Measurements from ENCODE around the gene CDK12.

Gene CDK12

DNA sequence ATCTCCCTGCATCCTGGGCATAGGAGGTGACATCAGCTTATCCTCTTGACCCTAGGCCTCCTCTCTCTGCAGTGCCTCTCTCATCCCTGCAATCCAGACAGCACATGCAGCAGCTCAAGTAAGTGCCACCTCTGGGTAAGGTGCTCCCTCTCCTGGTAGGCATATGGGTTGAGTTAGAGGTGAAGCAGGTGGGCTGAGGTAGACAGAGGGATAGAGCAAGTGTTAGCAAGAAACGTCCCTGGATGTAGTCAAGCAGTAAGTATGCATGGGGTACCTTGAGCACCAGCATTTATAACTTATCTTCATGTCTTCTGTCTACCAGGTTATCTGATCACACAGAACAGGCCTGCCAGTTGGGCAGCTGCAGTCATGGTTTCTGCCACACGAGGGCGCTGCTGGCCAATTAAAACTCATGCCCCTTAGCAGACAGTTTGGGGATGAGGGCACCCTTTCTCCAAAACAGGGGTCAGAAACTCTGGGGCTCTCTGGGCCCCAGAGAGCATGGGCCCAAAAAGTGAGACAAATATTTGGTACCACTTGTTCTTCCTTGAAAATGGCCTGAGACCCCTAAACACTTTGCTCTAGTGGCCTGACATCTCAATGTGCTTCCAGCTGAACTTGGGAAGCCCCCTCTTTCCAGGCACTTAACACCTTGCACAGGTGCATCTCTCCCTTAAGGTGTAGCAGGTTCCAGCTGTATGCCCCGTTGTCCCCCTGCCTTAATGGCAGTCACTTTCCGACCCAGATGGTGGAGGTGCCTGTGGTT lies 86.6 kb downstream of the CDK12 start:
- peak; percentile 52 for DNase-seq (ENCODE audit: low spot score)
- Mint-ChIP-seq H3K9me3 (no peaks in the 10 kb centered on the region), H3K4me3 (no peak overlapping the region), H3K36me3 (ENCODE audit: low read depth) (peaks cover 29% of the 10 kb centered on the region), H3K27ac (no peak overlapping the region), H3K4me1 (ENCODE audit: low read depth) (no peaks in the 10 kb centered on the region), H3K27me3 (ENCODE audit: low read depth) (no peaks in the 10 kb centered on the region)

GRCh38 chr17:39548494-39549225 lies 87.4 kb downstream of the CDK12 start:
- Mint-ChIP-seq H3K9me3 (no peaks in the 10 kb centered on the region), H3K4me1 (ENCODE audit: low read depth) (peaks cover 3% of the 10 kb centered on the region), H3K27me3 (ENCODE audit: low read depth) (no peaks in the 10 kb centered on the region), H3K27ac (no peak overlapping the region), H3K36me3 (ENCODE audit: low read depth) (peaks cover 36% of the 10 kb centered on the region), H3K4me3 (no peak overlapping the region)
- DNase-seq (ENCODE audit: low spot score) = no peak

DNA sequence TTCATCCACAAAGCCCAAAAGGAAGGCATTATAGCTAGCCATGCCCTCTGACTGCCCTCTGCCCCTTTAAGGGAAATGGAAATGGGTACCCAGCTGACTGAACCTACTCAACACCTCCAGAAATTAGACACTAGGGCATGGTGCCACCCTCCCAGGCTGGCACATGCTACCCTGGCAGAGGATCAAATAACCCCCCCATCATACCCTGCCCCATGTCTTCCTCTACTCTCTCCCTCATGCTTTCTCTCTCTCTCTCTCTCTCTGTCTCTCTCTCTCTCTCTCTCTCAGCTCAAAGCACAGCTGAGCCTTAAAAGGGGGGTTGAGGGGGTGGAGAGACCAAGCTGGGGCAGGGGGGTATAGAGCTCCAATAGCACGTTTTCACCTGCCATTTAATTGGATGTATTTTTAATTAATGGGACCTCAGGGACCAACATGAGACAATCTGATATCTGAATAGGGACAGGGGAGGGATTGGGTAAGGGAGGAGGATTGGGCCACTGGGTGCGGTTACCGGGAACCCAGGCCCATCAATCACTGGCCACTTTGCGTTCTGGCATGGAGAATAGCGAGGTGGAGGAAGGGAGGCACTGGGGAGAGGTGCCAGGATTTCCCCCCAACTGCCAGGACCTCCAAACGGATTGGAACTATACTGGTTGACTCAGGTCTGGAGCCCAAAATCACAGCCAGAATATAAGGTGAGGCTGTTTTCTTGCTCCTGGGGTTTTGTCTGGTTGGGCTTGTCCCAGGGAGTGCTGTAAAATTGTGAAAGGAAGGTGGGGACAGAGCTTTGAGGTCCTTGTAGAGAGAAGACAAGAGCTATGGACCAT lies 88.7 kb downstream of the CDK12 start:
- Mint-ChIP-seq H3K36me3 (ENCODE audit: low read depth) (peaks cover 41% of the 10 kb centered on the region), H3K4me3 (no peak overlapping the region)

DNA sequence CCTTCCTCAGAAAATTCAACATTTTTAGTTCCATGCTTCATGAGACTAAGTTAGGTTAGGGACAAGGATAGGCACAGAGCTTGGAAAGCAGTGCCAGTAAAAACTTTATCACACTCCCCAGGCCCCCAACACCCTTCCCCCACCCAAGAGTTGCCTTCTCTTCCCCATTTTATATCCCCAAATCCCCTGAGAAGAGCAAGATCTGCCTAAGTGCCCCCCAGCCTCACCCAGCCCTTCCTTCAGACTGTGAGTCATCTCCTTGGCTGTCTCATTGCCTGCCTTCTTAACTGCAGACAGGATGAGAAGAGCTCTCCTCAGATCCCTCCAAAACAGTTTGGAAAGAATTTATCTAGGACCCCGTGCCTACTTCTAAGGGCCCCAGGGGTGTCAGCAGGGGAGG lies 90.6 kb downstream of the CDK12 start:
- no peak overlapping the region for H3K4me3 Mint-ChIP-seq
- H3K36me3 Mint-ChIP-seq (ENCODE audit: low read depth) = peaks cover 38% of the 10 kb centered on the region
- H3K4me1 Mint-ChIP-seq (ENCODE audit: low read depth) = peaks cover 3% of the 10 kb centered on the region
- H3K27ac Mint-ChIP-seq = peak overlapping the region; percentile 52
- no peaks in the 10 kb centered on the region for H3K27me3 Mint-ChIP-seq (ENCODE audit: low read depth)
- DNase-seq (ENCODE audit: low spot score) = no peak
- H3K9me3 Mint-ChIP-seq = no peaks in the 10 kb centered on the region

More for the DNA sequence above, 88.7 kb downstream of the CDK12 start:
- no peak for DNase-seq (ENCODE audit: low spot score)
- Mint-ChIP-seq H3K9me3 (no peaks in the 10 kb centered on the region), H3K27ac (no peak overlapping the region), H3K27me3 (ENCODE audit: low read depth) (no peaks in the 10 kb centered on the region), H3K4me1 (ENCODE audit: low read depth) (peaks cover 3% of the 10 kb centered on the region)

GRCh38 chr17:39553341-39553945 lies 92.2 kb downstream of the CDK12 start:
- no peak for DNase-seq (ENCODE audit: low spot score)
- no peak overlapping the region for H3K27ac Mint-ChIP-seq
- H3K36me3 Mint-ChIP-seq (ENCODE audit: low read depth) = peaks cover 31% of the 10 kb centered on the region

DNA sequence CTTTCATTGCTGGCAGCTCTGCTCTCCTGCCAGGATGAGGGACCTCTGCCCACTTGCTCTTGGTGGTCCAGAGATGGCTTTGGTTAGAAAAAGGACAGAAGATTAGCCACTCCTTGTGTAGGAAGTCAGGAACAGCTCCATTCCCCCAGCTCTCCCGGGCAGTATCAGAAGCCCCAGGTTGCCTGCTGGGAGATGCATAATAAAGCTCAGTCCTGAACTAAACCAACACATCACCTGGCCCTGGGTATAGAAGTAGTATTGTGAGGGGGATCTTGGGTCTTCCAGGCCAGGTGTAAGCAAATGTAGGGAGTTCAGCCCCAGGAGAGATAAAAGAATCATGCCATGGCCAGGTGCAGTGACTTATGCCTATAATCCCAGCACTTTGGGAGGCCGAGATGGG lies 94.1 kb downstream of the CDK12 start:
- peaks cover 21% of the 10 kb centered on the region for H3K36me3 Mint-ChIP-seq (ENCODE audit: low read depth)
- no peak for DNase-seq (ENCODE audit: low spot score)
- no peak overlapping the region for H3K27ac Mint-ChIP-seq
- H3K4me1 Mint-ChIP-seq (ENCODE audit: low read depth) = peaks cover 3% of the 10 kb centered on the region
- no peaks in the 10 kb centered on the region for H3K9me3 Mint-ChIP-seq
- no peaks in the 10 kb centered on the region for H3K27me3 Mint-ChIP-seq (ENCODE audit: low read depth)
- no peak overlapping the region for H3K4me3 Mint-ChIP-seq

More at GRCh38 chr17:39553341-39553945, 92.2 kb downstream of the CDK12 start:
- H3K9me3 Mint-ChIP-seq = no peaks in the 10 kb centered on the region
- peaks cover 3% of the 10 kb centered on the region for H3K4me1 Mint-ChIP-seq (ENCODE audit: low read depth)
- no peak overlapping the region for H3K4me3 Mint-ChIP-seq
- H3K27me3 Mint-ChIP-seq (ENCODE audit: low read depth) = no peaks in the 10 kb centered on the region

GRCh38 chr17:39556423-39556822 lies 95.1 kb downstream of the CDK12 start:
- Mint-ChIP-seq H3K36me3 (ENCODE audit: low read depth) (peaks cover 22% of the 10 kb centered on the region), H3K27me3 (ENCODE audit: low read depth) (no peaks in the 10 kb centered on the region), H3K4me3 (no peak overlapping the region), H3K4me1 (ENCODE audit: low read depth) (peaks cover 3% of the 10 kb centered on the region), H3K27ac (no peak overlapping the region), H3K9me3 (no peaks in the 10 kb centered on the region)
- DNase-seq (ENCODE audit: low spot score) = no peak

GRCh38 chr17:39562395-39562794 lies 101.1 kb downstream of the CDK12 start:
- H3K36me3 Mint-ChIP-seq (ENCODE audit: low read depth) = peaks cover 25% of the 10 kb centered on the region
- no peaks in the 10 kb centered on the region for H3K9me3 Mint-ChIP-seq
- H3K27me3 Mint-ChIP-seq (ENCODE audit: low read depth) = no peaks in the 10 kb centered on the region
- no peak for DNase-seq (ENCODE audit: low spot score)
- no peak overlapping the region for H3K27ac Mint-ChIP-seq
- no peak overlapping the region for H3K4me3 Mint-ChIP-seq
- H3K4me1 Mint-ChIP-seq (ENCODE audit: low read depth) = no peaks in the 10 kb centered on the region

DNA sequence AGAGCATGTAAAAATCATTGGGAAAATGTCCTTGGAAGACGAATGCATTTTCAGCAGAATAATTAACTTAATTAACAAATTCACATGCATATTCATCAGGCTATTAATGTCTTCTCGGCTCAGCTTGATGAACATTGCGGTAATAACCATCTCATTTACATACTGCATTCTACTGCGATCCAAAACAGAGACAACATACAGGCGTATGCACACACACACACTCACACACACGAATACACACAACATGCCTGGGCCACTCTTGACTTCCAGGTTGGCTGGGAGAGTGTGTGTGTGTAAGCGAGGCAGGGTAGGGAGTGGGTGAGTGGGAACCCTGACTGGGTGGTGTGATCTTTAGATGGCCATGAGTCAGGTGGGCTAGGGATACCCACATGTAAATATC lies 101.7 kb downstream of the CDK12 start:
- no peak overlapping the region for H3K27ac Mint-ChIP-seq
- H3K4me1 Mint-ChIP-seq (ENCODE audit: low read depth) = no peaks in the 10 kb centered on the region
- no peaks in the 10 kb centered on the region for H3K9me3 Mint-ChIP-seq
- no peak for DNase-seq (ENCODE audit: low spot score)
- no peak overlapping the region for H3K4me3 Mint-ChIP-seq
- peaks cover 27% of the 10 kb centered on the region for H3K36me3 Mint-ChIP-seq (ENCODE audit: low read depth)
- H3K27me3 Mint-ChIP-seq (ENCODE audit: low read depth) = no peaks in the 10 kb centered on the region

DNA sequence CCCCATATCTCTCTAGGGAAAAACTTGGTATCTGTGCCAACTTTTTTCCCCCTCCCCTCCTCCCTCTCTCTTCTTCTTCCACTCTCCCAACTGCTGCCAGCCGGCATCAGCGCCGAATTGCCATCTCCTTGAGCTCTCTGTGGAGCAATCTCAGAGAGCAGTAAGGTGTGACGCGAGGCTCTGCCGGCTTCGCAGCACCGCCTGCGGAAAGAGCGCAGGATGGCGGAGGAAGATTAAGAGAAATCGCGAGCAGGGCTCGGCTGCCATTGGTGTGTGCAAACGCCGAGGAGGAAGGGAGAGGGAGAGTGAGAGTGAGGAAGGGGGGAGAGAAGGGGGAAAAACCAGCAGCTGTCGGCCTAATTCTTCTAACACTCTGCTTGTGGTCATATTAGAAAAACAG lies 102.2 kb downstream of the CDK12 start:
- no peaks in the 10 kb centered on the region for H3K4me1 Mint-ChIP-seq (ENCODE audit: low read depth)
- no peak for DNase-seq (ENCODE audit: low spot score)
- no peak overlapping the region for H3K4me3 Mint-ChIP-seq
- no peaks in the 10 kb centered on the region for H3K9me3 Mint-ChIP-seq
- no peak overlapping the region for H3K27ac Mint-ChIP-seq
- no peaks in the 10 kb centered on the region for H3K27me3 Mint-ChIP-seq (ENCODE audit: low read depth)
- H3K36me3 Mint-ChIP-seq (ENCODE audit: low read depth) = peaks cover 31% of the 10 kb centered on the region

GRCh38 chr17:39564211-39564848 lies 103.0 kb downstream of the CDK12 start:
- Mint-ChIP-seq H3K27ac (no peak overlapping the region), H3K9me3 (no peaks in the 10 kb centered on the region), H3K36me3 (ENCODE audit: low read depth) (peaks cover 35% of the 10 kb centered on the region), H3K4me1 (ENCODE audit: low read depth) (no peaks in the 10 kb centered on the region), H3K4me3 (no peak overlapping the region), H3K27me3 (ENCODE audit: low read depth) (no peaks in the 10 kb centered on the region)
- DNase-seq (ENCODE audit: low spot score) = no peak

- no peak overlapping the region for H3K4me3 Mint-ChIP-seq
- no peaks in the 10 kb centered on the region for H3K27me3 Mint-ChIP-seq (ENCODE audit: low read depth)
- peaks cover 43% of the 10 kb centered on the region for H3K36me3 Mint-ChIP-seq (ENCODE audit: low read depth)
- peaks cover 4% of the 10 kb centered on the region for H3K9me3 Mint-ChIP-seq
- no peak overlapping the region for H3K27ac Mint-ChIP-seq
- no peaks in the 10 kb centered on the region for H3K4me1 Mint-ChIP-seq (ENCODE audit: low read depth)
- no peak for DNase-seq (ENCODE audit: low spot score)
These were observed 105.0 kb downstream of the CDK12 start for GRCh38 chr17:39566094-39566850.

GRCh38 chr17:39568702-39569101 lies 107.4 kb downstream of the CDK12 start:
- Mint-ChIP-seq H3K4me3 (no peak overlapping the region), H3K36me3 (ENCODE audit: low read depth) (peaks cover 49% of the 10 kb centered on the region), H3K9me3 (peaks cover 8% of the 10 kb centered on the region), H3K4me1 (ENCODE audit: low read depth) (no peaks in the 10 kb centered on the region), H3K27me3 (ENCODE audit: low read depth) (no peaks in the 10 kb centered on the region), H3K27ac (no peak overlapping the region)
- no peak for DNase-seq (ENCODE audit: low spot score)

Measured in T-helper 2 cell treated with Interferon-gamma antibody and Interleukin-4, amounts not matched to agents 5 μg/mL and 100 μg/mL, for 36 hours (primary cell).